Umbilical cord (tissue), 2 donors: Measurements from ENCODE around the gene AMH. TPM values are rescaled to one million over a fixed set of nuclear protein-coding genes. Genes with fewer than 3 reads are reported as not detected.
"Not testable (repeated sequence)": the region's sequence is repeated elsewhere in the genome, so short reads cannot be mapped to it uniquely, and the experiment has no call there.

Experiments used
- DNase-seq: peaks from one replicate; pipeline ENCODE4 v3.0.0-alpha.2; 2015; ENCODE audit warnings: low spot score
- total RNA-seq: library from RNA; depleted of rRNA; stranded (reverse); fragments of >200 nt; gene quantifications from one replicate; pipeline ENCODE4 v1.2.3, GENCODE V29; 2014; ENCODE audit warnings: low replicate concordance; ENCODE audit not compliant: insufficient read depth

Gene AMH
- total RNA-seq, 1 donor from 2014 or later, result 3.1 TPM

DNA sequence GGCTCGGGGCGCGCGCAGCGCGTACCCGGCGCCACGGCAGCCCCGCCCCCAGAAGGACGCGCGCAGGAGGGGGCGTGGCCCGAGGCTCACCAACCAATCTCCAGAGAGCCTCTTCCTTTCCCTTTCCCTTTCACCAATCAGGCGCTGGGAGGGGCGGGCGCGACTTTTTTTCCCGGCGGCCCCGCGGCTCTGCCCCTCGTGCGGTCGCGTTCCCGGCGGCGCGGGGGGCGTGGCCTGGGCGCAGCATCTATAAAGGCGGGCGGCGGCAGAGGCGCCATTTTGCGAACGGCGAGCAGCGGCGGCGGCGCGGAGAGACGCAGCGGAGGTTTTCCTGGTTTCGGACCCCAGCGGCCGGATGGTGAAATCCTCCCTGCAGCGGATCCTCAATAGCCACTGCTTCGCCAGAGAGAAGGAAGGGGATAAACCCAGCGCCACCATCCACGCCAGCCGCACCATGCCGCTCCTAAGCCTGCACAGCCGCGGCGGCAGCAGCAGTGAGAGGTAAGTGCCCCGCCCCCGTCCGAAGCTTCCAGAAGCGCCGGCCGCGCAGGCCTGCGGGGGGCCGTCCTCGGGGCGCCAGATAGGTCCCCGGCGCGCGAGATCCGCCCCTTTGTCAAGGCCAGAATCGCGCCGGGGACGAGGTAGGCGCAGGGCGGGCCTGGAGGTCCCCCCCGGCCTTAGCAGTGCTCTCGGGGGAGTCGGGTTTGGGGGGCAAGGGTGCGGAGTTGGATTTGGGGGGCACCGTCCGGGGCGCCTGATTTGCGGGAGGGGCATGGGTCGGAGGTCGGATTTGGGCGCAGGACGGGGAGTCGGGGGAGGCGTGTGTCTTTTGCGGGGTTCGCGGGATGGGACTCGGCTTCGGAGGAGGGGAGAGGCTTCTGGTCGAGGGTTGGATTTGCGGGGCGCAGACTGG lies 20.4 kb downstream of the AMH start:
- DNase-seq, result peak; percentile 98

DNA sequence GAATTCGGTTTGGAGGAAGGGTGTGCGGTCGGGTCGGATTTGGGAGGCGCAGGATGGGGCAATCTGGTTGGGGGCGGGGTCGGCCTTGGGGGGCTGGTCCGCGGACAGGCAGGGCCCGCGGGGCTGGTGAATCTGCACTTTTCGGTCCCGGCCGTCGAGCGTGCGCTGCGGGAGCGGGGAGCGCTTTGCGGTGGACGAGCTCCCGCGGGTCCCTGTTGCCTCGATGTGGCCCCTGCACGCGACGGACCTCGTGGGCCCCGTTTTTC lies 21.0 kb downstream of the AMH start:
- DNase-seq, result no peak

DNA sequence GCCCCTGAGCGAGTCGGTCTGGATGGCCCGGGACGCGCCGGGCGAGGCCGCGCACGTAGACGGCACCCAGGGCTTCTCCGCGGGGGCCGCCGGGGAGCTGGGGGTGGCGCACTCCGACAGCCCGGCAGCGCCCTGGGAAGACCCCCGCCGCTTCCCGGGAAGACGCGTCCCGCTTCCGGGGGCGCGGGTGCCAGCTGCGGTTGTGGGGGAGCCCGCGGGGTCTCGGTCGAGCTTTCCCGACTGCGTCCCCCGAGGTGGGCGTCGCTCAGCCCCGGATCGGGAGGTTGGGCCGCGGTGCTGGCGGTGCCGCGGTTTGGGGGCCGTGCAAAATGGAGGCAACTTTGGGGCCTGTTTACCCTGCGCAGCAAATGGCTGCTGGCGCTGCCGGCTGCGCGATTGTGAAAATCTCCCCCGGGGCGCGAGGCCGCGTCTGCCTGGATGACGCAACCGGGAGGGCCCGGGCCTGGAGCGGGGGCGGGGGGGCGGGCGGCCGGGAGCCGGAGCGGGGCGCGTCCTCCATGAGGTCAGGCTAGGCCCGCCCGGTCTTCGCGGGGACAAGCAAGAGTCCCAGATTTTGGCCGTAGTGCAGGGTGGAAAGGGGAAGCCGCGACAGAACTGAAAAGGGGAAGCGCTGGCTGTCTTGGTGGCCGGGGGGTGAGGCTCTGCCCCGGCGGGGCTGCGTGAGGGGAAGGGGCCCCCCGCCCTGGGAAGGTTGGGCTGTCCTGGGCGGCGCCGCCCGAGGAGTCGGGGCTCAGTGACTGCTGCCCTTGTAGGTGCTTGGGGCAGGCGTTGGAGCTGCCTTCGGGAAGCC lies 21.5 kb downstream of the AMH start:
- DNase-seq, result peak; percentile 79

DNA sequence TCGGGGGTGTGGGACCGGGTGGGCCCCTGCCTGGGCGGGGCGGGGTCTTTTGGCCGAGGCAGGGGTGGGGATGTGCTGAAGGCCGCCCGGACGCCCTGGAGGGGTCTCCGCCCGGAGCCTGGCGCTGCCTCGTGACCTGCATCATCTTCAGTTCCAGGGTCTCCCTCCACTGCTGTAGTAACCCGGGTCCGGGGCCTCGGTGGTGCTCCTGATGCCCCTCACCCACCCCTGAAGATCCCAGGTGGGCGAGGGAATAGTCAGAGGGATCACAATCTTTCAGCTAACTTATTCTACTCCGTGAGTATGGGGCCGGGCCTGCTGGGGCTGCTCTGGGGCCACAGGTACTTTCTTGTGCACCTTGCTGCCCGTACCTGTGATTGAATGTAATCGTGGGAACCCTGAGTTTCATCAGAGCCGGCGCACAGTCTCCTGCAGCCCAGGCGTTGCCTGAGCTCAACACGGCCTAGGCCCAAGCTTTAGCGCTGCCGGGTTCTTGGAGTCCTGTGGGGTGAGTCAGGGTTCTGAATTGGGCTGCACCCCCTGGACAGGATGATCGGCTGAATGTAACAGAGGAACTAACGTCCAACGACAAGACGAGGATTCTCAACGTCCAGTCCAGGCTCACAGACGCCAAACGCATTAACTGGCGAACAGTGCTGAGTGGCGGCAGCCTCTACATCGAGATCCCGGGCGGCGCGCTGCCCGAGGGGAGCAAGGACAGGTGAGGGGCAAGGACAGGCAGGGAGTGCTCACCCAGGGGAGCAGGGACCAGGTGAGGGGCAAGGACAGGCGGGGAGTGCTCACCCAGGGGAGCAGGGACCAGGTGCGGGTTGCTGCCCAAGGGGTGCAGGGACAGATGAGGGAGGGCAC lies 22.3 kb downstream of the AMH start:
- no peak for DNase-seq

DNA sequence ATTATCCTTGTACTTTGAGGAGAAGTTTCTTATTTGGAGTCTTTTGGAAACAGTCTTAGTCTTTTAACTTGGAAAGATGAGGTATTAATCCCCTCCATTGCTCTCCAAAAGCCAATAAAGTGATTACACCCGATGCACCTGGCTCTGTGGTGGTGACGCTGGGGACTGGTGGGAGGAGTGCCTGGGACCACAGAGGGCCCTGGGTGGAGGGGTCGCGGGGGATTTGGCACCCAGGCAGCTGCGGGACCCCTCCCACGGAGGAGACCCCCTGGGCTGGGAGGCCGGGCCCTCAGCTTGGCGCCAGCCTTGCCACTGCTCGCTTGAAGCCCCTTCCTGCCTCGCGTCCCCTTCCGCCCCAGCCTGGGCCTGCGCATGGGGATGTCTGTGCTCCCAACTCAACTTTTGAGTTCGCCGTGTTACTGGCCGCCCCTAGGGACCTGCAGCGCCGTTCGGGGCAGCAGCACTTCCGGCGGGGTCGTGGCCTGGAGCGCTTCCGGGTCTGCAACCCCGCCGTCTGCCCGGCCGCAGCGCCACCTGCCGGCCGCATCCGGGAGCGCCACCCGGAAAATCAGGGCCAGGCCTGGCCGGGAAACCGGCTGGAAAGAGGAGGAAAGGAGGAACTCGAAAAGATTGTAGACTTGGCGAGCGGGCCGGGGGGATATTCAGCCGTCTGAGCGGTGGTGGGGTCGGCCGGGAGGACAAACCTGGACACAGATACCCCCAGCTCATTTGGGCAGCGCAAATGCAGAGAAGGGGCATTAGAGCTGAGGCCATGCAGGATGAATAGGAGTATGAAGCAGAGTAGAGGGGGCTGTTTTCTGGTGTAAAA lies 24.4 kb downstream of the AMH start:
- peak; percentile 64 for DNase-seq

DNA sequence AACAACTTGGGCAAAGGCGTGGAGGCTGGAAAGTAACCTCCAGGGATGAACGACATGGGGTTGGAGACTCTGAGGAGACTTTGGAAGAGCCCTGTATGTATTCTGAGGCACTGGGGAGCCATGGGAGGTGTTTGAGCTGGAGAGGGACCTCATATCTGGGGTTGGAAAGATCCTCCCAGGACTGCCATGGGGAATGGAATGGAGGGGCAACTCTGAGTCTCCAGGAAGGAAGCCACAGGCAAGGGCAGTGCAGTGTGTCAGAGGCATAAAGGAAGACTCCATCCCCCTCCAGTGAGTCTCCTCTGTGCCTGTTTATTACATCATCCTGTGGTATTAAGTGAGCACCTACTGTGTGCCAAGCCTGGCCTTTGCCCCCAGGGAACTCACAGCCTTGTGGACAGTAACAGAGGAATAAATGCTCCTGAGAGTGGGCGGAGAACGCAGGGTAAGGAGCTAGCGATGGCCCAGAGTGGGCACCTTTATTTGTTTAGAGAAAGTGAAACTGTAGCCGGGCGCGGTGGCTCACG lies 25.1 kb downstream of the AMH start:
- no peak for DNase-seq

DNA sequence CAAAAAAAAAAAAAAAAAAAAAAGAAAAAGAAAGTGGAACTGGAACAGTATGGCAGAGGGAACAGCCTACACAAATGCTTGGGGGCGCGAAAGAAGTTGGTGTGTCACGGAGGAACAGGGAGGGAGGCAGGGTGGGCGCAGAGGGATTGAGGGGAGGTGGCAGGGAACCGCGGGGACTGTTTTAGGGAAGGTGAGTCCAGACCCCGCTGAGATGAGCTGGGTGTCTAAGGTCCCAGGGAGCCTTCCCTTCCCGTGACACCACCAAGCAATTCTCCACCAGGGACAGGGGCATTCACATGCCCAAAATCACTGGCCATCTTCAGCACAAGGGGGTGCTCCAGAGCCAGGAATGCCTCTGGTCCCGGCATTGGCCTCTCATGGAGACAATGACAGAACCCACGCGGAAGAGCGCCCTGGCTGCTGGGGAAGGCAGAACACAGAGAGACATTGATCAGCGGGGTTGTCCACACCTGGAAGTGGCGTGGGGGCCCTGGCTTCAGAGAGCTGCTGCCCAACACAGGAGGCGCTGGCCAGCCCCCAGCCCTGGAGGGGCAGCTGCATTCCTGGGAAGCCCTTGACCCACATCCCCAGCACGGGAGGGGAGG lies 25.9 kb downstream of the AMH start:
- peak; percentile 51 for DNase-seq

GRCh38 chr19:2275588-2276428 lies 26.7 kb downstream of the AMH start:
- DNase-seq, result no peak

- DNase-seq, result no peak
Measured at GRCh38 chr19:2276429-2276986, 27.4 kb downstream of the AMH start.

- no peak for DNase-seq
Measured at GRCh38 chr19:2277138-2277537, 28.0 kb downstream of the AMH start.

GRCh38 chr19:2278459-2279158 lies 29.5 kb downstream of the AMH start:
- DNase-seq, result no peak

- no peak for DNase-seq
Measured at GRCh38 chr19:2280633-2281264, 31.6 kb downstream of the AMH start.

DNA sequence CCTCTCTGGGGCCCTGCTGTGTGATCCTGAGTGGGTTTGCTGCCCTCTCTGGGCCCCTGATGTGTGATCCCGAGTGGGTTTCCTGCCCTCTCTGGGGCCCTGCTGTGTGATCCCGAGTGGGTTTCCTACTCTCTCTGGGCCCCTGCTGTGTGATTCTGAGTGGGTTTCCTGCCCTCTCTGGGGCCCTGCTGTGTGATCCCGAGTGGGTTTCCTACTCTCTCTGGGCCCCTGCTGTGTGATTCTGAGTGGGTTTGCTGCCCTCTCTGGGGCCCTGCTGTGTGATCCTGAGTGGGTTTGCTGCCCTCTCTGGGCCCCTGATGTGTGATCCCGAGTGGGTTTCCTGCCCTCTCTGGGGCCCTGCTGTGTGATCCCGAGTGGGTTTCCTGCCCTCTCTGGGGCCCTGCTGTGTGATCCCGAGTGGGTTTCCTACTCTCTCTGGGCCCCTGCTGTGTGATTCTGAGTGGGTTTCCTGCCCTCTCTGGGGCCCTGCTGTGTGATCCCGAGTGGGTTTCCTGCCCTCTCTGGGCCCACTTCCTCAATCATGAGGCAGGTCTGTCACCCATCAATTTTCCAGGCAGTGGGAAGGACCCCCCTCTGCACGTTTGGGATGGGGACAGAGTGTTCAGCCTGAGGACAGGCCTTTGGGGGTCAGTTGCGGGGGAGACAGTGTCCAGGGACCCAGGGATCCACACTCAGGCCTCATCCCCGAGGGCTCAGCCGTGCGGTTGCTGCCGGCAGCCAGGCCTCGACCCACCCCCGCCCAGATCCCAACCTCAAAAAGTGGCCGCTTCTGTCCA lies 32.3 kb downstream of the AMH start:
- DNase-seq, result not testable (repeated sequence)

- DNase-seq, result no peak
Measured at GRCh38 chr19:2282062-2282861, 33.1 kb downstream of the AMH start, which contains the start of gene PEAK3. Gene PEAK3 (minus strand): TSS chr19:2282175. CDS start chr19:2280931, 1,244 bp downstream.

DNA sequence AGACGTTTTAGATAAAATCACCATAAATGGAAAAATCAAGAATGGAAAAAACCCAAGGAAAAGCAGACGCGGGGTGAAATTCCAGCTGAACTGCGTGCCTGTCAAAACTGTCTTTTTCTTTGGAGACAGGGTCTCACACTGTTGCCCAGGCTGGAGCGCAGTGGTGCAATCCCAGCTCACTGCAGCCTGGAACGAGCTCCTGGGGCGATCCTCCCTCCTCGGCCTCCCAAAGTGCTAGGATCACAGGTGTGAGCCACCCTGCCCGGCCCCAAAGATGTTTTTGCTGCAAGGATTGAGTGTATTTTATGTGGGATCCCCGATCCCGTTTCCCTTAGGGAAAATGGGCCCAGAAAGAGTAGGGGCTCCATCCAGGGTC lies 33.7 kb downstream of the AMH start:
- no peak for DNase-seq

- no peak for DNase-seq
Measured at GRCh38 chr19:2283835-2284507, 34.8 kb downstream of the AMH start.
